ENCODE data around the gene ZC3H11A. TPM values are rescaled to one million over a fixed set of nuclear protein-coding genes. Genes with fewer than 3 reads are reported as not detected.

The ZC3H11A gene
- 89.2 and 96.2 TPM in 2 replicates for total RNA-seq

DNA sequence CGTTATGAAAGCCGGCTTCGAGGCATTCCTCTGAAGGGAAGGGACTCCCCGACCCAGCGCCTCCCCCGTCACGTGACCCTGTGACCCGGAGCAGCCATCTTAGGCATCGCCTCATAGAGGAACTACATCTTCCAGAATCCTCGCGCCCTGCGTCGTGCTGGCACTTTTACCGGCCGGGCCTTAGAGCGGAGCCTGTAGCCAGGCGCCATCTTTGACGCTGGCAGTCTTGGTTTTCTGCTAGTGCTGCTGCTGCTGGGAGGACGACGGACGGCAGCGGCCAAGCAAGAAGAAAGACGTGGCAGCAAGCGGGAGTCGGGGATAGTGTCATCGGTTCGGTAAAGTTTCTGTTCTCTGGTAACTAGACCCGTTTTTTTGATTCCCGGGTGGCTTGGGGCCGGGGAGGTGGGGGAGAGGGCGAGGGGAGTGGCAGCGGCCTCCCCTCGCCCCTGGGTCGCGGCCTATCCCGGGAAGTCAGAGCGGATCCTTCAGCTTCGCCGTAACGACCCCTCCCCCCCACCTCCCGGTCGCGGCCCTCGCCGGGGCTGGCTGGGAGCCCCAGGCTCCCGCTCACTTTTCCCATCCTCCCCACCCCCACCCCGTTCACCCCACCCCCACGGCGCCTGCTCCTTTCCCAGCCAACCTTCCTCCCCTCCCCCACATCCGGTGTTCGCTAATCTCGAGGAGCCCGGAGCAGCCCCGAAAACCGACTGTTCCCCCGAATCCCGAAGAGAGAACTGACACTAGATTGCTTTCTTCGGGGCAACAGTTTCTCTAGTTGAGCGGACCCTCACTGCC is at the start of gene ZC3H11A, which contains the start of gene ZBED6:
ZC3H11A (plus strand) TSS at position 183 of the 795 bp plus-strand sequence. CDS start 21,448 bp downstream, outside the sequence.
ZBED6 (plus strand) TSS at position 183 of the 795 bp plus-strand sequence. CDS start 1,900 bp downstream, outside the sequence.

DNA sequence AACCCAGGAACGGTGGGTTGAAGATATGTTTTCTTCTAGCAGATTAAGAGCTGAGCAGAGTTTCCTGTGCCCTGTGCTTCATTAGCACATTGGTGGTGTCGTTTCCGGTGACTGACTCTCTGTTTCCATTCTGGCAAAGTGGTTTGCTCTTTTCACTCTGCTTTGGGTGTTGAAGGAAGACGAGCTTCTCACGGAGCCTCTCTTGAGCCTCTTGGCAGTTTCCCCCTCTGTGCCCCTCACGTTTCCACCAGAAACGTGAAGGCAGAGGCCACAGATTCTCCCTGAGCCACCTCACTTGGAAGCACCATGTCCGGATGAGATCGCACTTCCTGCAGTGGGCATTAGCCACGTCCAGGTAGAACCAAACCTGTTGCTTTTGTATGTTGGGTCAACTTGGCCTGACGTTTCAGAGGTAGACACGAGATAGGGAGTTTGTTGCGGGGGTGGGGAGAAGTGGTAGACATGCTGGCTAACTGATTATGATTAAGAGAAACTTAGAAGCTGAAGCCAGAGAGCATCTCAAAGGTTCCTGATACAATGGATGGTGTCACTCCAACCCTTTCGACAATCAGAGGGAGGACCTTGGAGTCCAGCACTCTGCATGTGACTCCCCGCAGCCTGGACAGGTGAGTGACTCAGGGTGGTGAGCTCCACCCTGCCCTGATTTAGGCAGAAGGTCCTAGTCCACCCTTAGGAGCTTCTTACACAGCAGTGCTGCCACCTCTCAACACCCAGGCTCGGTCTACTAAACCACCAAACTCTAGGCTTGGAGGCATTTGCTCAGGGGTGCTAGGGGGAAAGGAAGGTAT is 30.2 kb upstream of the ZC3H11A start, which contains the start of gene LAX1:
LAX1 (plus strand) TSS at position 155 of the 809 bp plus-strand sequence; CDS start at position 538, 383 bp downstream.

Other genes with a start within 250 kb of the ZC3H11A start
- 186 TPM in 2 replicates for gene ATP2B4, start 168.8 kb upstream of the ZC3H11A start, total RNA-seq
- under 0.01 TPM in 1 of 2 replicates, not detected in the other for gene LAX1, start 30.4 kb upstream of the ZC3H11A start, total RNA-seq
- gene ZBED6, start within 50 bp of the ZC3H11A start, total RNA-seq: 8.9 and 15.0 TPM in 2 replicates
- gene SNRPE, start 66.0 kb downstream of the ZC3H11A start, total RNA-seq: 57.0 and 86.8 TPM in 2 replicates